Cortex of kidney (tissue), 1 donor: Measurements from ENCODE around the gene DOCK6.

ENCODE experiments used
- DNase-seq: peaks from one replicate; lab custom pipeline; 2025; lab: John Stamatoyannopoulos, UW

DOCK6 gene

GRCh38 chr19:11278670-11279069 lies 16.3 kb upstream of the DOCK6 start:
- DNase-seq: no peak

GRCh38 chr19:11274533-11275086 lies 12.3 kb upstream of the DOCK6 start:
- DNase-seq: no peak

GRCh38 chr19:11273989-11274388 lies 11.7 kb upstream of the DOCK6 start:
- no peak for DNase-seq

- no peak for DNase-seq
Measured at GRCh38 chr19:11273296-11273695, 11.0 kb upstream of the DOCK6 start.

GRCh38 chr19:11269408-11269807 lies 7.1 kb upstream of the DOCK6 start:
- DNase-seq: no peak

- no peak for DNase-seq
Measured at GRCh38 chr19:11268783-11269267, 6.5 kb upstream of the DOCK6 start.

- no peak for DNase-seq
Measured at GRCh38 chr19:11267316-11268085, 5.2 kb upstream of the DOCK6 start.

GRCh38 chr19:11265785-11266236 lies 3.5 kb upstream of the DOCK6 start:
- no peak for DNase-seq

- no peak for DNase-seq
Measured at GRCh38 chr19:11265177-11265784, 3.0 kb upstream of the DOCK6 start.

GRCh38 chr19:11264452-11265176 lies 2.3 kb upstream of the DOCK6 start:
- no peak for DNase-seq

- no peak for DNase-seq
Measured at GRCh38 chr19:11263726-11264125, 1.4 kb upstream of the DOCK6 start.

- DNase-seq: no peak
Measured at GRCh38 chr19:11261431-11261970, 823 bp downstream of the DOCK6 start.

GRCh38 chr19:11260996-11261395 lies 1.3 kb downstream of the DOCK6 start:
- no peak for DNase-seq

- no peak for DNase-seq
Measured at GRCh38 chr19:11257846-11258380, 4.4 kb downstream of the DOCK6 start.

GRCh38 chr19:11256189-11256588 lies 6.1 kb downstream of the DOCK6 start:
- no peak for DNase-seq

- DNase-seq: no peak
Measured at GRCh38 chr19:11254666-11255065, 7.7 kb downstream of the DOCK6 start.

- DNase-seq: no peak
Measured at GRCh38 chr19:11252665-11253355, 9.5 kb downstream of the DOCK6 start.

GRCh38 chr19:11251650-11252314 lies 10.5 kb downstream of the DOCK6 start:
- no peak for DNase-seq

- DNase-seq: no peak
Measured at GRCh38 chr19:11251217-11251616, 11.1 kb downstream of the DOCK6 start.

GRCh38 chr19:11248852-11249251 lies 13.5 kb downstream of the DOCK6 start:
- no peak for DNase-seq

GRCh38 chr19:11247934-11248333 lies 14.4 kb downstream of the DOCK6 start:
- DNase-seq: no peak
